Measurements from ENCODE around the gene COLGALT1. TPM values are rescaled to one million over a fixed set of nuclear protein-coding genes. Genes with fewer than 3 reads are reported as not detected.

The COLGALT1 gene
- total and polyA plus RNA-seq, 9 of the 15 experiments (the other 6 are each of a cell fraction or from before 2014, with no cell fraction given): 4.9 to 119 (median 82.6) TPM

DNA sequence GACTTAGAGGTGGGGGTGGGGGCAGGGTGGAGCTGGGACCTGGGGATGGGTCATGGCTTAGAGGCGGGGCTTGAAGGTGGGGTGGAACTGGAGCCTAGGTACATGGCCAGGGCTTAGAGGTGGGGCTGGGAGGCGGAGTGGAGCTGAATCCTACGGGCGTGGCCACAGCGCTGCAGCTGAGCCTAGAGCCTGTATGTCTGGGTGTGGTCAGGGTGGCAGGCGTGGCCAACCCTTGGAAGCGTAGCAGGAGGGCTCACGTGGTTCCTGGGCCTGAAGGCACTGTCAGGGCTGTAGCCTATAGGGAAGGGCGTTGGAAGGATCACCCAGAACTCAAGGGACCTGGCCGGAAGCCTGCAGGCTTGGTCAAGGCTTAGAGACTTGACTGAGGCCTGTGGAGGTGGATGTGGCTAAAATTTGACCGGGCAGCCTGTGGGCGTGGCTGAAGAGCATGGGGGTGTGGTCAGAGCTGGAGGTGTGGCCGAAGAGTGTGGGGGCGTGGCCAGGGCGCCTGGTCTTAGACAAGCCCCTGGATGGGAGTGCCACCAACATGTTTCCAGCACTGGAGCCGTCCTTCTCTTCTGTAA lies 24.3 kb downstream of the COLGALT1 start:
- Histone ChIP-seq H3K9me1 (ENCODE audit: control insufficient read depth, insufficient read depth, low read length) (peaks cover 14% of the 10 kb centered on the region), H3K27ac (ENCODE audit: extremely low read depth, low read depth, low read length) (peak overlapping the region; percentile 69; the same call in 2 of the 3 replicates), H3K27me3 (ENCODE audit: control insufficient read depth in 2 of 2, insufficient read depth in 2 of 2, low read length in 2 of 2) (no peaks in the 10 kb centered on the region), H3K4me3 (peak overlapping the region; percentile 30), H3K9ac (ENCODE audit: insufficient read depth in 1 of 2, low read depth in 2 of 2, low read length in 2 of 2) (peak overlapping the region; percentile 42 to 81; a peak in 3 of 4 replicates), H3K79me2 (ENCODE audit: control insufficient read depth, insufficient read depth, low read length) (peaks cover 9% of the 10 kb centered on the region; the same call in 1 of the 3 replicates), H3K4me2 (ENCODE audit: insufficient read depth, low read length) (peak overlapping the region; percentile 90), H3K9me3 (replicated peaks; ENCODE audit: control insufficient read depth, insufficient read depth, low read depth, low read length) (no peaks in the 10 kb centered on the region), H2AFZ (ENCODE audit: low read depth, low read length) (peak overlapping the region; percentile 86), H3K4me1 (replicated peaks in 1 of 2; ENCODE audit: control insufficient read depth in 2 of 2, insufficient read depth in 2 of 2, low read length in 2 of 2) (peaks cover 13 to 56% of the 10 kb centered on the region in 2 experiments), H4K20me1 (replicated peaks; ENCODE audit: control insufficient read depth, insufficient read depth, low read length) (peaks cover 43% of the 10 kb centered on the region), H3K36me3 (ENCODE audit: control insufficient read depth, insufficient read depth, low read length) (peaks cover 64% of the 10 kb centered on the region)
- in situ Hi-C loops (cut with MboI): no loop called here
- intact Hi-C loops (cut with micrococcal nuclease): loop anchor here (1.0 kb wide), 1 partner anchor 38 kb away; no protein-coding TSS in a partner anchor
- ATAC-seq: peak; percentile 88
- BruUV-seq (replicated peaks): no TSS peak
- 2% methylated on average over 15 of the region's 16 CpGs for WGBS (ENCODE audit: insufficient coverage, low coverage, missing lambda C conversion rate)
- FAIRE-seq: peak; percentile 99
- ChIA-PET CTCF (ENCODE audit: low intra/inter-chr PET ratio) (no interaction called here), POLR2A (interaction anchor here (0.5 to 1.8 kb wide), 8 partner anchors 11 to 283 kb away, joined by 3 to 7 read pairs (median 4); partner anchors contain the start of genes MVB12A and PGLS)
- peak; percentile 86 to 97 (median 89) for DNase-seq (ENCODE audit: extremely low read depth in 1 of 4, low spot score in 3 of 4)
- TF ChIP-seq, protein P1, sequence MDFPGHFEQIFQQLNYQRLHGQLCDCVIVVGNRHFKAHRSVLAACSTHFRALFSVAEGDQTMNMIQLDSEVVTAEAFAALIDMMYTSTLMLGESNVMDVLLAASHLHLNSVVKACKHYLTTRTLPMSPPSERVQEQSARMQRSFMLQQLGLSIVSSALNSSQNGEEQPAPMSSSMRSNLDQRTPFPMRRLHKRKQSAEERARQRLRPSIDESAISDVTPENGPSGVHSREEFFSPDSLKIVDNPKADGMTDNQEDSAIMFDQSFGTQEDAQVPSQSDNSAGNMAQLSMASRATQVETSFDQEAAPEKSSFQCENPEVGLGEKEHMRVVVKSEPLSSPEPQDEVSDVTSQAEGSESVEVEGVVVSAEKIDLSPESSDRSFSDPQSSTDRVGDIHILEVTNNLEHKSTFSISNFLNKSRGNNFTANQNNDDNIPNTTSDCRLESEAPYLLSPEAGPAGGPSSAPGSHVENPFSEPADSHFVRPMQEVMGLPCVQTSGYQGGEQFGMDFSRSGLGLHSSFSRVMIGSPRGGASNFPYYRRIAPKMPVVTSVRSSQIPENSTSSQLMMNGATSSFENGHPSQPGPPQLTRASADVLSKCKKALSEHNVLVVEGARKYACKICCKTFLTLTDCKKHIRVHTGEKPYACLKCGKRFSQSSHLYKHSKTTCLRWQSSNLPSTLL (IDR thresholded peaks at IDR 0.05): no peak
- TF ChIP-seq ETV1 (tag; conservative IDR thresholded peaks at IDR 0.05; ENCODE audit: low read depth) (peak; percentile 82), CBFA2T3 (IDR thresholded peaks at IDR 0.05) (no peak), CCNT2 (IDR thresholded peaks at IDR 0.05; ENCODE audit: borderline replicate concordance, extremely low read depth, insufficient read length, low read depth, low read length) (peak; percentile 30), RAD51 (IDR thresholded peaks at IDR 0.05; ENCODE audit: borderline replicate concordance, low read depth) (peak; percentile 95), DPF2 (IDR thresholded peaks at IDR 0.05) (0 out of 2 replicates have a peak, but pooled peaks have one; percentile 23), POLR2B (IDR thresholded peaks at IDR 0.05; ENCODE audit: low read depth, partially characterized antibody) (peak; percentile 52), POLR2G (IDR thresholded peaks at IDR 0.05; ENCODE audit: low read depth, low read length) (peak; percentile 70), FOXP1 (CRISPR knock-in tag; IDR thresholded peaks at IDR 0.05) (0 out of 2 replicates have a peak, but pooled peaks have one; percentile 62), KLF1 (tag; IDR thresholded peaks at IDR 0.05) (peak; percentile 71; the same call in 1 of the 2 replicates), CREB1 (IDR thresholded peaks at IDR 0.05) (no peak), CREB1 (CRISPR knock-in tag; IDR thresholded peaks at IDR 0.05) (peak; percentile 54; the same call in 1 of the 2 replicates), POLR2A (conservative IDR thresholded peaks at IDR 0.05) (peak; percentile 53)
- TF ChIP-seq, protein P2, sequence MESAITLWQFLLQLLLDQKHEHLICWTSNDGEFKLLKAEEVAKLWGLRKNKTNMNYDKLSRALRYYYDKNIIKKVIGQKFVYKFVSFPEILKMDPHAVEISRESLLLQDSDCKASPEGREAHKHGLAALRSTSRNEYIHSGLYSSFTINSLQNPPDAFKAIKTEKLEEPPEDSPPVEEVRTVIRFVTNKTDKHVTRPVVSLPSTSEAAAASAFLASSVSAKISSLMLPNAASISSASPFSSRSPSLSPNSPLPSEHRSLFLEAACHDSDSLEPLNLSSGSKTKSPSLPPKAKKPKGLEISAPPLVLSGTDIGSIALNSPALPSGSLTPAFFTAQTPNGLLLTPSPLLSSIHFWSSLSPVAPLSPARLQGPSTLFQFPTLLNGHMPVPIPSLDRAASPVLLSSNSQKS (CRISPR knock-in tag; IDR thresholded peaks at IDR 0.05): no peak
- TF ChIP-seq, protein P3, sequence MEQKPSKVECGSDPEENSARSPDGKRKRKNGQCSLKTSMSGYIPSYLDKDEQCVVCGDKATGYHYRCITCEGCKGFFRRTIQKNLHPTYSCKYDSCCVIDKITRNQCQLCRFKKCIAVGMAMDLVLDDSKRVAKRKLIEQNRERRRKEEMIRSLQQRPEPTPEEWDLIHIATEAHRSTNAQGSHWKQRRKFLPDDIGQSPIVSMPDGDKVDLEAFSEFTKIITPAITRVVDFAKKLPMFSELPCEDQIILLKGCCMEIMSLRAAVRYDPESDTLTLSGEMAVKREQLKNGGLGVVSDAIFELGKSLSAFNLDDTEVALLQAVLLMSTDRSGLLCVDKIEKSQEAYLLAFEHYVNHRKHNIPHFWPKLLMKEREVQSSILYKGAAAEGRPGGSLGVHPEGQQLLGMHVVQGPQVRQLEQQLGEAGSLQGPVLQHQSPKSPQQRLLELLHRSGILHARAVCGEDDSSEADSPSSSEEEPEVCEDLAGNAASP (IDR thresholded peaks at IDR 0.05): no peak
- TF ChIP-seq, protein P4, sequence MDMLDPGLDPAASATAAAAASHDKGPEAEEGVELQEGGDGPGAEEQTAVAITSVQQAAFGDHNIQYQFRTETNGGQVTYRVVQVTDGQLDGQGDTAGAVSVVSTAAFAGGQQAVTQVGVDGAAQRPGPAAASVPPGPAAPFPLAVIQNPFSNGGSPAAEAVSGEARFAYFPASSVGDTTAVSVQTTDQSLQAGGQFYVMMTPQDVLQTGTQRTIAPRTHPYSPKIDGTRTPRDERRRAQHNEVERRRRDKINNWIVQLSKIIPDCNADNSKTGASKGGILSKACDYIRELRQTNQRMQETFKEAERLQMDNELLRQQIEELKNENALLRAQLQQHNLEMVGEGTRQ (CRISPR knock-in tag; IDR thresholded peaks at IDR 0.05): peak; percentile 96
- TF ChIP-seq, protein P5, sequence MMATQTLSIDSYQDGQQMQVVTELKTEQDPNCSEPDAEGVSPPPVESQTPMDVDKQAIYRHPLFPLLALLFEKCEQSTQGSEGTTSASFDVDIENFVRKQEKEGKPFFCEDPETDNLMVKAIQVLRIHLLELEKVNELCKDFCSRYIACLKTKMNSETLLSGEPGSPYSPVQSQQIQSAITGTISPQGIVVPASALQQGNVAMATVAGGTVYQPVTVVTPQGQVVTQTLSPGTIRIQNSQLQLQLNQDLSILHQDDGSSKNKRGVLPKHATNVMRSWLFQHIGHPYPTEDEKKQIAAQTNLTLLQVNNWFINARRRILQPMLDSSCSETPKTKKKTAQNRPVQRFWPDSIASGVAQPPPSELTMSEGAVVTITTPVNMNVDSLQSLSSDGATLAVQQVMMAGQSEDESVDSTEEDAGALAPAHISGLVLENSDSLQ (IDR thresholded peaks at IDR 0.05): peak; percentile 72

Data from K562 (cell line).